ENCODE results near the gene SHB.

DNA sequence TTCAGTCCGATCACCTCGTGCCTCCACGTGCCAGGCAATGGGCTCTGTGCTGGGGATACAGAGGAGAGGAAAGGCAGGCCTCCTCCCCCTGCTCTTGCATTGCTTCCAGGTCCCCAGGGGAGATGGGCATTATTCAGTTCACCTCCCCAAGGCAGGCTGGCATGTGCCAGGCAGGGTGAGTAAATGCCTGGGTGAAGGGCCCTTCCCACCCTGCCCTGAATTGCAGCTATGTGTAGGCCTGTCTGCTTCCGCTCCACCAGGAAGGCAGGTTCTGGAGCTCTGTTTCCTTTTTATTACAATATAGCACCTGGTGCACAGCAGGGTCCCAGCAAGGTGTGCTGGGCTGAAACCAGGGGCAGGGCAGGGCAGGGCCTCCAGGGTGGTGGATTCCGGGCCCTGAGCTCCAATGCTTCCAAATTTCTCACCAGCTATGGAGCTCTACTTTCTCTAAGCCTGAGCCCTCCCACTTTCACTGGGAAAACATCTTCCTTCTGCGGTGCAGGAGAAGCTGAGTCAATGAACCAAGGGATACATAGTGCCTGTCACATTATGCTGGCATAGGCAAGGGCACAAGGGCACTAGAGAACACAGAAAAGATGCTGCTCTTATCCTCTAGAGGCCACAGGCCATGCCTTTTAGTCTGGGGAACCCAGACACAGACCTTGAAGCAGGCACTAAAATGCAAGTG is 42.0 kb downstream of the SHB start:
- TF ChIP-seq EZH2 (IDR thresholded peaks at IDR 0.05) (no peak), CTCF (IDR thresholded peaks at IDR 0.05) (no peak)
